Measurements from ENCODE around the gene GBA3. TPM values are rescaled to one million over a fixed set of nuclear protein-coding genes. Genes with fewer than 3 reads are reported as not detected.

Gene GBA3
- total RNA-seq, 1 donor: under 0.01 TPM

DNA sequence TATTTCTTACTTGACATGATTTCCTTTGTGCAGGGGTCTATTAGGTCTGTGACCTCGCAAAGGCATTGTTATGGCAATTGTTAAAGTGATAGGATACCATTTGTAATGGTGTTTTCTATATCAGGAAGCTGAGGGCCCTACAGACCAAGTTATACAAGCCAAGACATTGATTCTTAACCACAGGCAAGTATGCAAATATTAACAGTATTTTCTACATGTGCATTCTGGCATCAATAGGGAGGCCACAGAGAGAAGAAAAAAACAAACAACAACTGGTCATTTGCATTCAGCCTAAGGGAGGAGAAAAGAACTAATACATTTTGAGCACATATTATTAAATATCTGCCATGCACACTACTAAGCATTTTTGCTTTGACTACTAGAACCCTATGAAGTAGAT lies 28.5 kb downstream of the GBA3 start:
- Histone ChIP-seq H3K9me3 (ENCODE audit: low read depth, low read length) (no peaks in the 10 kb centered on the region), H3K27ac (ENCODE audit: low read depth, low read length) (no peak overlapping the region), H3K79me2 (ENCODE audit: insufficient read depth, low read length) (no peaks in the 10 kb centered on the region), H3K4me3 (ENCODE audit: insufficient read depth, low read length) (no peak overlapping the region), H3K36me3 (ENCODE audit: insufficient read depth, low read length) (no peaks in the 10 kb centered on the region), H4K20me1 (ENCODE audit: insufficient read depth, low read length) (no peaks in the 10 kb centered on the region), H3K27me3 (ENCODE audit: insufficient read depth, low read length) (no peaks in the 10 kb centered on the region), H3K4me1 (ENCODE audit: insufficient read depth, low read length) (no peaks in the 10 kb centered on the region), H2AFZ (ENCODE audit: low read length) (no peak overlapping the region), H3K4me2 (ENCODE audit: insufficient read depth, low read length) (no peak overlapping the region)
- no peak for DNase-seq (ENCODE audit: insufficient read length, low spot score, missing footprints)
- TF ChIP-seq, protein P1, sequence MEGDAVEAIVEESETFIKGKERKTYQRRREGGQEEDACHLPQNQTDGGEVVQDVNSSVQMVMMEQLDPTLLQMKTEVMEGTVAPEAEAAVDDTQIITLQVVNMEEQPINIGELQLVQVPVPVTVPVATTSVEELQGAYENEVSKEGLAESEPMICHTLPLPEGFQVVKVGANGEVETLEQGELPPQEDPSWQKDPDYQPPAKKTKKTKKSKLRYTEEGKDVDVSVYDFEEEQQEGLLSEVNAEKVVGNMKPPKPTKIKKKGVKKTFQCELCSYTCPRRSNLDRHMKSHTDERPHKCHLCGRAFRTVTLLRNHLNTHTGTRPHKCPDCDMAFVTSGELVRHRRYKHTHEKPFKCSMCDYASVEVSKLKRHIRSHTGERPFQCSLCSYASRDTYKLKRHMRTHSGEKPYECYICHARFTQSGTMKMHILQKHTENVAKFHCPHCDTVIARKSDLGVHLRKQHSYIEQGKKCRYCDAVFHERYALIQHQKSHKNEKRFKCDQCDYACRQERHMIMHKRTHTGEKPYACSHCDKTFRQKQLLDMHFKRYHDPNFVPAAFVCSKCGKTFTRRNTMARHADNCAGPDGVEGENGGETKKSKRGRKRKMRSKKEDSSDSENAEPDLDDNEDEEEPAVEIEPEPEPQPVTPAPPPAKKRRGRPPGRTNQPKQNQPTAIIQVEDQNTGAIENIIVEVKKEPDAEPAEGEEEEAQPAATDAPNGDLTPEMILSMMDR (IDR thresholded peaks at IDR 0.05; ENCODE audit: extremely low read depth, low read depth, low read length): no peak

DNA sequence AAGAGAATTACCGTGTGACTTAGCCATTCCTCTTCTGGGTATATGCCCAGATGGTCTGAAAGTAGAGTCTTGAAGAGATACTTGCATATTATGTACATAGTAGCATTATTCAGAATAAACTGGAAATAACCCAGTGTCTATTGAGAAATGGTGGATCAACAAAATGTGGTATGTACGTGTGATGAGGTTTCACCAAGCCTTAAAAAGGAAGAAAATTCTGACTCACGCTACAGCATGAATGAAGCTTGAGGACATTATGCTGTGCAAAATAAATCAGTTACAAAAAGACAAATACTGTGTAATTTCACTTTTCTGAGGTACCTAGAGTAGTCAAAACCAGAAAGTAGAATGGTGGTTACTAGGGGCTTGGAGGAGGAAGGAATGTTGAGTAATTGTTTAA lies 37.3 kb downstream of the GBA3 start:
- no peaks in the 10 kb centered on the region for H3K9me3 ChIP-seq (ENCODE audit: low read depth, low read length)
- H3K4me2 ChIP-seq (ENCODE audit: insufficient read depth, low read length): no peak overlapping the region
- no peak for DNase-seq (ENCODE audit: insufficient read length, low spot score, missing footprints)
- no peaks in the 10 kb centered on the region for H3K36me3 ChIP-seq (ENCODE audit: insufficient read depth, low read length)
- H3K27me3 ChIP-seq (ENCODE audit: insufficient read depth, low read length): no peaks in the 10 kb centered on the region
- H2AFZ ChIP-seq (ENCODE audit: low read length): no peak overlapping the region
- H3K27ac ChIP-seq (ENCODE audit: low read depth, low read length): no peak overlapping the region
- H3K4me3 ChIP-seq (ENCODE audit: insufficient read depth, low read length): no peak overlapping the region
- TF ChIP-seq, protein P1 (IDR thresholded peaks at IDR 0.05; ENCODE audit: extremely low read depth, low read depth, low read length): no peak
- H3K4me1 ChIP-seq (ENCODE audit: insufficient read depth, low read length): no peaks in the 10 kb centered on the region
- no peaks in the 10 kb centered on the region for H4K20me1 ChIP-seq (ENCODE audit: insufficient read depth, low read length)
- H3K79me2 ChIP-seq (ENCODE audit: insufficient read depth, low read length): no peaks in the 10 kb centered on the region

DNA sequence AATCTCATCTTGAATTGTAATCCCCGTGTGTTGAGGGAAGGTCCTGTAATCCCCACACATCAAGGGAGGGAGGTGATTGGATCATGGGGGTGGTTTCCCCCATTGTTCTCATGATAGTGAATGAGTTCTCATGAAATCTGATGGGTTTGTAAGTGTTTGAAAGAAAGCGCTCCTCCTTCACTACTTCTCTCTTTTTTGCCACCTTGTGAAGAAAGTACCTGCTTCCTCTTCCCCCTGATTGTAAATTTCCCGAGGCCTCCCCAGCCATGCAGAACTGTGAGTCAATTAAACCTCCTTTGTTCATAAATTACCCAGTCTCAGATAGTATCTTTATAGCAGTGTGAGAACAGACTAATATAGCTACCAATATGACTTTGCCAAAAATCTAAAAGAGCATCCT lies 41.1 kb downstream of the GBA3 start:
- DNase-seq (ENCODE audit: insufficient read length, low spot score, missing footprints): no peak
- Histone ChIP-seq H3K79me2 (ENCODE audit: insufficient read depth, low read length) (no peaks in the 10 kb centered on the region), H4K20me1 (ENCODE audit: insufficient read depth, low read length) (no peaks in the 10 kb centered on the region), H3K4me1 (ENCODE audit: insufficient read depth, low read length) (no peaks in the 10 kb centered on the region), H3K9me3 (ENCODE audit: low read depth, low read length) (no peaks in the 10 kb centered on the region), H3K4me3 (ENCODE audit: insufficient read depth, low read length) (no peak overlapping the region), H3K36me3 (ENCODE audit: insufficient read depth, low read length) (no peaks in the 10 kb centered on the region), H3K27ac (ENCODE audit: low read depth, low read length) (no peak overlapping the region), H3K4me2 (ENCODE audit: insufficient read depth, low read length) (no peak overlapping the region), H2AFZ (ENCODE audit: low read length) (no peak overlapping the region), H3K27me3 (ENCODE audit: insufficient read depth, low read length) (no peaks in the 10 kb centered on the region)
- TF ChIP-seq, protein P1 (IDR thresholded peaks at IDR 0.05; ENCODE audit: extremely low read depth, low read depth, low read length): no peak

DNA sequence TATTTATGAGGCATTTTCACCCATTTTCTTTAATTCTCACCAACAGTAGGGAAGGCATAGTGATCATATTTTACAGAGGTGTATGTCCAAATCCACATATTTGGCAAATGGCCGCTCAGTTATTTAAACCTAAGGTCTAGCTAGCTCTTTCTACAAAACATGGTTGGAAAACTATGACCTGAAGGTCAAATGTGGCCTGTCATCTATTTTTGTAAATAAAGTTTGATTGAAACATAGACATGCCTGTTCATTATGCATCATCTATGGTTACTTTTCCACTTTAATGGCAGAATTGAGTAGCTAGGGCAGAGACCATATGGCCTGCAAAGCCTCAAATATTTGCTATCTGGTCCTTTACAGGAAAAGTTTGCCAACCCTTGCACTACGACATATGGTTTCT lies 44.2 kb downstream of the GBA3 start:
- no peak for DNase-seq (ENCODE audit: insufficient read length, low spot score, missing footprints)
- no peaks in the 10 kb centered on the region for H3K79me2 ChIP-seq (ENCODE audit: insufficient read depth, low read length)
- no peaks in the 10 kb centered on the region for H3K4me1 ChIP-seq (ENCODE audit: insufficient read depth, low read length)
- H3K4me3 ChIP-seq (ENCODE audit: insufficient read depth, low read length): no peak overlapping the region
- H3K27me3 ChIP-seq (ENCODE audit: insufficient read depth, low read length): no peaks in the 10 kb centered on the region
- H3K9me3 ChIP-seq (ENCODE audit: low read depth, low read length): no peaks in the 10 kb centered on the region
- no peak overlapping the region for H3K27ac ChIP-seq (ENCODE audit: low read depth, low read length)
- no peak overlapping the region for H2AFZ ChIP-seq (ENCODE audit: low read length)
- TF ChIP-seq, protein P1 (IDR thresholded peaks at IDR 0.05; ENCODE audit: extremely low read depth, low read depth, low read length): no peak
- no peak overlapping the region for H3K4me2 ChIP-seq (ENCODE audit: insufficient read depth, low read length)
- no peaks in the 10 kb centered on the region for H4K20me1 ChIP-seq (ENCODE audit: insufficient read depth, low read length)
- no peaks in the 10 kb centered on the region for H3K36me3 ChIP-seq (ENCODE audit: insufficient read depth, low read length)
